Heart left ventricle (tissue), 16 donors: ENCODE results near the gene CALML6. TPM values are rescaled to one million over a fixed set of nuclear protein-coding genes. Genes with fewer than 3 reads are reported as not detected.
A peak's percentile ranks its signal among the peaks of the same experiment; 100 is the strongest.

Experiments
- ATAC-seq, 4 donors: fragments of 200-7000 bp; cut with Tn5 transposase; one replicate each; pipeline ENCODE4 v1.9.1; 2020 to 2022; ENCODE audit warnings: moderate library complexity in 4 of 4, mild to moderate bottlenecking in 3 of 4, moderate number of reproducible peaks in 1 of 4
- DNase-seq, 5 donors: peaks; one replicate each; pipeline ENCODE4 v3.0.0-alpha.2; 2020
- H3K27ac ChIP-seq, 12 donors: fragments of 200-600 bp; sonication (generic) in 4 of 12; one replicate each; pipeline versions ENCODE4 v1.5.0 to v1.8.0; 2016 to 2022; ENCODE audit warnings: mild to moderate bottlenecking in 2 of 12
- H3K27me3 ChIP-seq, 9 donors: fragments of 200-600 bp; sonication (generic) in 2 of 9; one replicate each; pipeline versions ENCODE4 v1.5.1 to v1.8.0; 2016 to 2022; ENCODE audit warnings: mild to moderate bottlenecking in 3 of 9
- H3K36me3 ChIP-seq, 9 donors: fragments of 200-600 bp; sonication (generic) in 2 of 9; one replicate each; pipeline versions ENCODE4 v1.5.0 to v1.8.0; 2018 to 2022; ENCODE audit warnings: mild to moderate bottlenecking in 2 of 9
- H3K4me1 ChIP-seq, 12 donors: fragments of 200-600 bp; sonication (generic) in 4 of 12; one replicate each; pipeline versions ENCODE4 v1.5.0 to v1.8.0; 2016 to 2022; ENCODE audit warnings: mild to moderate bottlenecking in 3 of 12
- H3K4me3 ChIP-seq, 12 donors: fragments of 200-600 bp; sonication (generic) in 4 of 12; one replicate each; pipeline versions ENCODE4 v1.5.0 to v1.8.0; 2017 to 2022; ENCODE audit warnings: mild to moderate bottlenecking in 9 of 12, moderate library complexity in 4 of 12
- H3K9me3 ChIP-seq, 12 donors: fragments of 200-600 bp; sonication (generic) in 4 of 12; one replicate each; pipeline versions ENCODE4 v1.5.0 to v1.8.0; 2016 to 2022; ENCODE audit warnings: mild to moderate bottlenecking in 1 of 12
- CTCF ChIP-seq, 12 donors: fragments of 200-600 bp; sonication (generic) in 4 of 12; IDR thresholded peaks; one replicate each; pipeline versions ENCODE4 v1.5.0 to v1.8.0; 2018 to 2022; ENCODE audit warnings: antibody characterized with exemption in 12 of 12, mild to moderate bottlenecking in 5 of 12
- POLR2A ChIP-seq, 2 donors: fragments of 450-650 bp; IDR thresholded peaks; one replicate each; pipeline ENCODE4 v1.6.1; 2017; ENCODE audit warnings: antibody characterized with exemption in 2 of 2, mild to moderate bottlenecking in 2 of 2, moderate library complexity in 2 of 2
- WGBS, 4 donors: extraction: QIAGEN DNeasy Blood & Tissue Kit in 2 of 4; methylation state at CpG; one replicate each; pipeline versions ENCODE4 v1.1.5 to v1.1.7; 2013 to 2018; 5-methylcytosine and 5-hydroxymethylcytosine counted together
- intact Hi-C, 10 donors: fragments of 100-400 bp; cut with DNase I; formaldehyde crosslinking; loops; one replicate each; pipeline versions ENCODE4 v1.11.1 to v1.14.2; 2022
- polyA plus RNA-seq, 2 donors: library from polyadenylated mRNA; stranded (reverse); fragments of 200-250 nt; gene quantifications; one replicate each; pipeline ENCODE4 v1.2.3, GENCODE V29; 2013
- total RNA-seq, 9 donors: library from RNA; depleted of rRNA in 2 of 9; stranded (reverse); fragments of >200 nt in 2 of 9; fragmentation: NEBNext Ultra II Directional in 3 of 9; extraction: Animal tissue kit (Norgen Biotek cat#: 25700) in 3 of 9; gene quantifications; one replicate each; pipeline versions ENCODE4 v1.1.0 to v1.2.4, GENCODE V29; 2016 to 2023
- donor health status: ischemic (EF 13 %, LVEDD 7.1; RV severe dilation, severe dysfunction).
- donor health status: healthy with polysubstance abuse.
- donor health status: DM: no; HTN: yes; CAD: no.
- donor health status: DM: no; HTN: no; CAD: no.
- donor health status: ischemic (EF 25% LVEDD 6.9; RV normal size, moderate dysfunction).
- donor health status: ischemic (EF 25% LVEDD 5.7; RV mildly dilated, moderate dysfunction).
- donor health status: healthy.
- donor health status: DM: yes; HTN: yes; CAD: no.
- donor health status: ischemic (EF 35%, LVEDD 5.7; RV mildly dilated, moderate dysfunction).
- donor health status: nonischemic (EF 11% LVEDD 7.7; RV severe dilation, severe dysfunction).
- donor health status: DM: yes; HTN: yes; CAD: no.
- donor health status: PGD.
- donor health status: ischemic (EF 29% LVEDD 5.4; RV normal size, mild dysfunction).
- donor health status: nonischemic (EF 23%, LVEDD 6.1; RV moderate dilation, normal function).

Gene CALML6
- total and polyA plus RNA-seq, 11 donors: 0.17 to 0.58 (median 0.29) TPM; not detected in 8

GRCh38 chr1:1873186-1873585 is 41.9 kb upstream of the CALML6 start:
- no peaks in the 10 kb centered on the region for H3K9me3 ChIP-seq
- peaks cover 27 to 99% (median 86%) of the 10 kb centered on the region in 12 donors for H3K4me1 ChIP-seq
- intact Hi-C loops: no loop called here
- peak overlapping the region in 10 of 12 donors; percentile 37 to 82 (median 70) for H3K27ac ChIP-seq
- peak overlapping the region in 1 of 12 donors; percentile 8 for H3K4me3 ChIP-seq
- H3K27me3 ChIP-seq: no peaks in the 10 kb centered on the region
- TF ChIP-seq POLR2A (IDR thresholded peaks at IDR 0.05) (no peak), CTCF (IDR thresholded peaks at IDR 0.05) (no peak)
- WGBS, 4 donors: 43 to 61% (median 50%) methylated on average over 2 of the region's 2 CpGs
- H3K36me3 ChIP-seq: peaks cover 0 to 49% (median 3%) of the 10 kb centered on the region in 9 donors
- DNase-seq (peak; percentile 79 to 93 (median 84)), ATAC-seq (peak; percentile 92 to 94 (median 94))

- no peak for TF ChIP-seq CTCF (IDR thresholded peaks at IDR 0.05)
- TF ChIP-seq POLR2A (IDR thresholded peaks at IDR 0.05): no peak
- 94 to 97% (median 96%) methylated on average over 7 of the region's 7 CpGs for WGBS, 4 donors
- H3K27ac ChIP-seq: no peak overlapping the region
- H3K4me1 ChIP-seq: peaks cover 25 to 99% (median 90%) of the 10 kb centered on the region in 12 donors
- no peaks in the 10 kb centered on the region for H3K27me3 ChIP-seq
- intact Hi-C loops: no loop called here
- DNase-seq: no peak
- no peak for ATAC-seq
- H3K9me3 ChIP-seq: no peaks in the 10 kb centered on the region
- peaks cover 0 to 62% (median 3%) of the 10 kb centered on the region in 9 donors for H3K36me3 ChIP-seq
- no peak overlapping the region for H3K4me3 ChIP-seq
Observed at GRCh38 chr1:1874901-1875300, 40.2 kb upstream of the CALML6 start.

GRCh38 chr1:1875932-1876331 is 39.1 kb upstream of the CALML6 start:
- ATAC-seq: no peak
- Histone ChIP-seq H3K27ac (no peak overlapping the region), H3K4me1 (peaks cover 31 to 100% (median 91%) of the 10 kb centered on the region in 12 donors), H3K4me3 (no peak overlapping the region), H3K36me3 (peaks cover 0 to 62% (median 3%) of the 10 kb centered on the region in 9 donors), H3K27me3 (no peaks in the 10 kb centered on the region), H3K9me3 (no peaks in the 10 kb centered on the region)
- intact Hi-C loops: no loop called here
- no peak for TF ChIP-seq POLR2A (IDR thresholded peaks at IDR 0.05)
- no peak for TF ChIP-seq CTCF (IDR thresholded peaks at IDR 0.05)
- no peak for DNase-seq
- WGBS, 4 donors: 55 to 93% (median 67%) methylated on average over 1 of the region's 1 CpG

- TF ChIP-seq POLR2A (IDR thresholded peaks at IDR 0.05): no peak
- no peak for TF ChIP-seq CTCF (IDR thresholded peaks at IDR 0.05)
- peaks cover 0 to 62% (median 3%) of the 10 kb centered on the region in 9 donors for H3K36me3 ChIP-seq
- DNase-seq (peak in 1 of 5 donors; percentile 5), ATAC-seq (no peak)
- H3K4me3 ChIP-seq: no peak overlapping the region
- WGBS, 4 donors: 67 to 72% (median 70%) methylated on average over 11 of the region's 11 CpGs
- no peaks in the 10 kb centered on the region for H3K27me3 ChIP-seq
- H3K27ac ChIP-seq: no peak overlapping the region
- intact Hi-C loops: no loop called here
- H3K4me1 ChIP-seq: peaks cover 33 to 100% (median 90%) of the 10 kb centered on the region in 12 donors
- no peaks in the 10 kb centered on the region for H3K9me3 ChIP-seq
Observed at GRCh38 chr1:1876335-1876930, 38.6 kb upstream of the CALML6 start.
